Middle frontal gyrus (tissue), 1 donor: Measurements from ENCODE around the gene TMTC2.
"Not testable (repeated sequence)": the region's sequence is repeated elsewhere in the genome, so short reads cannot be mapped to it uniquely, and the experiment has no call there.

Experiments used
- DNase-seq: peaks from one replicate; pipeline ENCODE4 v3.0.0-alpha.2; 2015; ENCODE audit warnings: low spot score; ENCODE audit errors: extremely low spot score

Gene TMTC2

DNA sequence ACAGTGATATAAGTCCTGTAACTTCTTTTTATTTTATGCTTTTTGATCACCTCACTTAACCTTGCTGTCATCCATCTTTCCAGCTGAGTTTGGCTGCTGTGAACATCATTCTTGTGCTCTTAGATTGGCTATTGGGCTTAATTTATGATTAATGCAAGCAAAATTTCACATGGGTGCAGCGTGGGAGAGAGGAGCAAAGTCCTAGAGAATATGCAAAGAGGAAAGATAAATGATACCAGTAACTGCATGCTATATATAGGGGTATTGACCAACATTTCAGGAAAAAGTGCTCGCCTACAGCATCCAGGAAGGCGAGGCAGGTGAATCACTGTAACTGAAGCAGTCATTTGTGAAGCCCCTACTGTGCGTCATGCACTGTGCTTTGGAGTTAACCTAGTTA lies 153.1 kb downstream of the TMTC2 start:
- no peak for DNase-seq

DNA sequence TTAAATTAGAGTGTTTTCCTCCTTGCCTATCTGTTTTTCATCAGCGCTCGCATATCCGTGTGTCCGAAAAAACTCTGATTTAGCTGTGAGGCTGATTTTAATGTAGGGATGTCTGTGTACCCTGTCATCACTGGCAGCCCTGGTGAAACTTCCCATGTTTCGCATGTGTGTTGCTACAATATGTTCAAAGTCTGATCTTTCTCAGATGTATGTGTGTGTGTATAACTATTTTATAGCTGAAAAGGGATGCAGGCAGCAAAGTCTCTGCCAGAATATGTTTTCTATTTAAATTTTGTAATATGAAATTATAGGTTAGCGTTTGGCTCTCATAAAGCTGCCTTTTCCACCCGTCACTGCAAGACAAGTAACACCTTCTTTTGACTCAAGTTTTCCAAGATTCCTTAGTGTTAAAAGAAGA lies 154.8 kb downstream of the TMTC2 start:
- DNase-seq: no peak

DNA sequence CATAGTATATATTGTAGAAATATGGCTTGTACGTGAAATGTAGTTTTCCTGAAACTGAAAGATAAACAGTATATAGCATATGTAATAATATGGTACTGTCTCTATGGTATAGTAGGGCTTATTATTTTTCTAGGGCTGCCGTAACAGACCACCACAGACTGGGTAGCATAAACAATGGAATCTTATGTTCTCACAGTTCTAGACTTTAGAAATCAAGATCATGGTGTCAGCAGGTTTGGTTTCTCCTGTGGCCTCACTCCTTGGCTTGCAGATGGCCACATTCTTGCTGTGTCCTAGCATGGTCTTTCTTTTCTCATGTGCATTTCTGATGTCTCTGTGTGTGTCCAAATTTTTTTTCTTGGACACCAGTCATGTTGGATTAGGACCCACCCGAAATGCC lies 155.8 kb downstream of the TMTC2 start:
- DNase-seq: no peak

DNA sequence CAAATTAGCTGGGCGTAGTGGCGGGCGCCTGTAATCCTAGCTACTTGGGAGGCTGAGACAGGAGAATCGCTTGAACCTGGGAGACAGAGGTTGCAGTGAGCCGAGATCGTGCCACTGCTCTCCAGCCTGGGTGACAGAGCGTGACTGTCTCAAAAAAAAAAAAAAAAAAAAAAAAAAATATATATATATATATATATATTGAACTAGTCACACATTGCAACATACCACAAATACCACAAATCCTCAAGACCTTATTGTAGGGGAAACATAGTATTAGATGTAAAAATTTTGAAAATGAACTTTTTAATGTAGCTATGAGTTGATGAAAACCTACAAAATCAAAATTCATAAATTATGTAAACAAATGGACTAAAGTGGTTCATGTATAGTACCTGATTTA lies 158.4 kb downstream of the TMTC2 start:
- DNase-seq: not testable (repeated sequence)

DNA sequence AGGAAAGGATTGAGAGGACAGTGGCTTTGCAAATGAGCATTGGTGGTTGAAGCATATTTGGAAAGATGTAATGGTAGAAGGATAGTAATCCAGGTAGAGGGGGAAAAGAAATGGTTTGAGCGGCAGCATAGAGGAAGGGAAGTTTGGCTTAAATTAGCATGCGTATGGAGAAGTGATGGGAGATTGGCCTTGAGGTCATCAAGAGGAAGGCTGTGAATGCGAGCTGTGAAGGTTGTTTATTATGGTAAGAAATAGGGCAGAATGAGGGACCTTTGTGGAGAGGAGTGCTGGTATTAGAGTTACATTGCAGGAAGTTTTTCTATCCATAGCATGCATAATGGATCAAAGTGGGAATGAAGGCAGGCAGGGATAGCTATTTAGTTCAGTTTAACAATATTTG lies 162.1 kb downstream of the TMTC2 start:
- DNase-seq: no peak

DNA sequence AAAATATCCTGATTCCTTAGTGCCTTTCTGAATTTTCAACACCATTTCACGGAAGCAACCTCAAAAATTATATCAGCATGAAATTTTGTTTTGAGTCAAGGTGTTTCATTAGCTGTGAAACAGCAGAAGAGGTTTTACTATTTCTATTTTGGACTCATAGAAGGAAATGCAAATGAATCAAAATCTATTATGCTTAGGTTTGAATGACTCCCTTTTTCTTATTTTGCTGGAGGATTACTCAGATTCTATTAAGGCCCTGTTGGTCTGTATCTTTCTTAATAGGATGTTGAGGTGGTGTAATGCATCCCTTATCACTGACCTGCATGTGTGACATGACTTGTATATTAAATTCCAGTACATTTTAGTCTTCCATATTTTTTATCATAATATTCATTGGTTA lies 165.8 kb downstream of the TMTC2 start:
- DNase-seq: no peak

DNA sequence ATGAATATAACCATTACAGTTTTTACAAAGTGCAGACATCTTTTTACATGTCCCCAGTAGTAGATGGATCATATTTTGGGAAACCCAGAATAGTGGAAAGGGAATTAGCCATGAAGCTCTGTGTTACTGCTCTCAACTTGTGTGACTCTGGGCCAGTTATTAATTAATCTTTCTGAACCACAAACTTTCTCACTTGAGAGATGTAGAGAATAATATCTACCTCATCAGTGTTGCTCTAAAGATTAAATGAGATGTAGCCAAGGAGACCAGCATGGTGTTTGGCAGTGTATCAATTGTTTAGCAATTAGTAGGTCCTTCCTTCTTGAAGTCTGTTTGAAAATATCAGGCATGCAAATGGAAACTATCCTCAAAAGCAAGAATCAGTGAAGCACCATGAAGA lies 169.2 kb downstream of the TMTC2 start:
- no peak for DNase-seq

DNA sequence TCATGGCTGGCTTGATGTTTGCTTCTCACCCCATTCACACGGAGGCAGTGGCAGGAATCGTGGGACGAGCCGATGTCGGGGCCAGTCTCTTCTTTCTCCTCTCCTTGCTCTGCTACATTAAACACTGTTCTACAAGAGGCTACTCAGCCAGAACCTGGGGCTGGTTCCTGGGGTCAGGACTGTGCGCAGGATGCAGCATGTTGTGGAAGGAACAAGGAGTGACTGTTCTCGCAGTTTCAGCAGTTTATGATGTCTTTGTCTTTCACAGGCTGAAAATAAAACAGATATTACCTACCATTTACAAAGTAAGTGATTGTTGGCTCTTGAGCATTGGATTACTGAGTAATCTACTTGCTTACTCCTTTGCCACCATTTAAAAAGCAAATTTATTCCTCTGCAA lies 170.6 kb downstream of the TMTC2 start:
- DNase-seq: no peak

DNA sequence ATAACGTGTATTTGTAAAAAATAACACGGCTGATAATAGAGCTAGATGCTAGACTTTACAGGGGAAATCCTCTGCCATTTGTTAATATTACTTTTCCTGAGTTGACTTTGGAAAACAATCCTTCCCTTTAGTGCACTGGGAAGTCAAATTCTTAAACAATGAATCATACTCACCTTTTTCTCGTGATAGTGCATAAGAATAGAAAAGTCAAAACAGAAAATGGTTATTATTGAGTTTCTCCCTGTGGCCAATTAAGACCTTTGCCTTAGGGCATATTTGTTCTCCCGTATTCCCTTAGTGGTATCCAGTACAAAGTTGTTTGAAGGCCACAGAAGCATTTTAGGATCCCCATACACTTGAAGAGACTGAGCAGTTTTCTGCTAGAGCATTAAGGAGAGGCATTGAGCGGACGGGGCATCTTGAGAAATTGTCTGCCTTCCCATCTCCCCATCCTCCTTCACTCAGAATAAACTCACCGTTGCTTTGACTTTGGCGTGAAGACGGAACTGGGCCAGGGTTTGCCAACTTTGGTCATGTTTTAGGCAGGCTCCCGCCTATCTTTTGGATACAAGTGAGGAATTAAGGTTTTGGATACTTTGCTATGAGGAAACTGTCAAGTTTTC lies 171.3 kb downstream of the TMTC2 start:
- DNase-seq: no peak

DNA sequence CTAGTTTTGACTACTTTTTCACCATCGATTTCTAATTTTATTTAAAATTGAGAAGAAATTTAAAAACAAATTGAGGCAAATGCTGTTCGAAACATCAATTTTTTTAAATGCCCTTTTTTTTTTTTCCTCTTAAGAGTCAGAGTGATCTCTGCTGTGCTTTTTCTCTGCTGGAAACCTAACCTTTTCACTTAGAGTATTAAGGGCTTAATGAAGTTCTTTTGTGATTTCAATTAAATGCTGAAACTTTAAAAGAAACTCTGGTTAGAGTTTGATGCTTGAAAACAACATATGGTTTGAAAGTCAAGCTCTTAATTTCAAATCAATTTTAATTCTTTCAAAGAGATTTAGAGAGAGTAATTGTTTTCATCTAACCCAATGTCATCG lies 171.8 kb downstream of the TMTC2 start:
- no peak for DNase-seq

DNA sequence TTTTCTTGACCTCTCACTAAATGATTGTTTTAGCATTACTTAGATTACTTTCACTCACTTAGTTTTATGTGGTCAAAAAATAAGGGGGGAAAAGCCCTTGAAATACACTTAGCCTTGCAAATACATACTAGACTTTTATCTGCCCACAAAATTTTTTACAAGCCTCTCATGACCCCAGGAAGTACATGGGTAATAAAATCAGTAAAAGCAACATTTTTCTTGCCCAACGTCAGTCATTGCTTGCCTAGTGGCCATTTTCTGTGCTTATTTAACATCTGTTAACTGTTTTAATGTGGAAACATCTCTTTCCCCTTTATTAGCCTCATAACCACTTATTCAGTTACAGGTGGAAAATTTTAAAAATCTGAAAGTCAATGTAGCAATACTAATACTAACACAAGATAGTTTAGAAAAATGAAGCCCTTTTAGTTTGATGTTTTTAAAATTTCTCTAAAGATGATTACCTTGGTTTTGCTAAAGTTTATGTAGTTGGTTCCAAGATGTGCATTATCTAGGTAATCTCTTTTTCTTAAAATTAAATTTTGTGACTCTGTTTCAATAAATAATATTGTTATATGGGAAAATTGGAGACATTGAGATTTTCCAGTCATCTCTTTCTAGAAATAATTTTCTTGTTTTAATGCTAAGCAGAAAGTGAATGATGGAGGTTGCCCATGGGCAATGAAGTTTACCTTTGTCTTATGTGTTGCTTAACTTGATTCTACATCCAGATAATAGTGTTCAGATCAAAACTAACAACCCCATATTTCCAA lies 175.5 kb downstream of the TMTC2 start:
- DNase-seq: no peak

DNA sequence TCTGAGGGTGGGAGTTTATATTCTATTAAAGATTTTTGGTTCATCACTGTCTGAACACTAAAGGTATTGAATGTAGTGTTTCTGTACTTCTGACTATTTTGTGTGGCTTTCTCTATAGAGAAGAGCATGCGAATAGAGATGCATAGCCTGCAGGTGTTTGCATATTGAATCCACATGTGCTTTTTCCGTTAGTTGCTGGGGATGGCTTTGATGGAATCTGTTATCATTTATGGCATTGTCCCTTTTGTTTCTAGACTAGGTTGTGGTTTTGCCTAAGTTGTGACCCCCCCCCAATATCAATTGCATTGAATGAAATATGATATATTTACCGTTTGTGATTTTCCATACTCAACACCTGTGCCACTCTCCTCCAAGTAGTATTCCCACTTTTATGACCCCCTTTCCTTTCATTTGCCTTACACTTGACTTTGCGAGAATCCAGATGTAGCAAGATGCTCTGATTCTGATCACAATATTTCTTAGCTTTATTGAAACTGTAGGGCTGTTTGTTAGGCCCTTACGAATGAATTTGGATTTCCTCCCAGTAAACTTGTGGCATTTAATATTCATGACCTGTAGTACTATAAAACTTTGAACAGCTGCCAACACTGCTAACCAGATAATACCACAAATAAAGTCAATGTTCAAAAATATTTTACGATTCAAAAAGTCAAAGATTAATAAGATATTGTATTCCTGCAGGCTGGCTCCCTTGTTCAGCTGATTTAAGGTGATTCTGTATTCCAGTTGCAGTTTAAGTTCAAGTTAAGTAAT lies 176.4 kb downstream of the TMTC2 start:
- no peak for DNase-seq

DNA sequence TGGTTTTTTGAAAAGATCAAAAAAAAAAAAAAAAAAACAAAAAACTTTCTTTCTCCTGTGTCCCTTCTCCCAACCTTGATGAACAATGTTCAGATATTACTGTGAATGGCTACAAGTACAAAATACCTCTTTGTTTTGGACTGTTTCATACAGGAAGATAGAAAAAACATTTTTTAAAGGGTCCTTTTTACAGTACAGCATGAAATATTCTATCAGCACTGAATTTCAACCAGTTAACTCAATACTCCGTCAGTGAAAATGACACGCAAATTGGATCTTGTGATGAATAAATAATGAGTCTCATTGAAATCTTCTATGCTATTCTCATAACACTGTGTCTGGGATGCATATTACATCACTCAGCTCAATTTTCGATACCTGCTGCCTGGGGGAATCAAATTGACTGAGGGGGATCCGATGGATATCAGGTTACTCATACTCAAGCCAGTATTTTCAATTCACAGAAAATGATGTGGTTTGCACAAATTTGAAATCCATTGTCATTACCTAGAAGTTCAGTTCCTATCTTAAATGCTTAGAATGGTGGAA lies 179.6 kb downstream of the TMTC2 start:
- DNase-seq: no peak

DNA sequence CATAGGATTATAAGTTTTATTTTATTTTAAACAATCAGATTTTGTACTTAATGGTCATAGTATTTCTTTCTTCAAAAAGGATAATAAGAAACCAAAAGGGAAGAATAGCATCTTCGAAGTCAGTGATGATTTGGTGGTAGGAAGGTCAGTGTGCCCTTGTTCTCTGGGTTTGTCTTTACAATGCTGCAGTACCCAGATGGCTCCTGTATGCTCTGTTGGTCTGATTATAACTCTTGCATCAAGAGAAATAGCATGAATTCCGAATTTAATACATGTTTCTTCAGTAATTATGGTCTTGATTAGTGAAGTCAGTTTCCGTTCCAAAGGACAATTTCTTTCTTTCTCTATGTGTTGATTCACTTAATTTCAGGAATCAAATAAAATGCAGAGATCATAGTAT lies 180.2 kb downstream of the TMTC2 start:
- no peak for DNase-seq

DNA sequence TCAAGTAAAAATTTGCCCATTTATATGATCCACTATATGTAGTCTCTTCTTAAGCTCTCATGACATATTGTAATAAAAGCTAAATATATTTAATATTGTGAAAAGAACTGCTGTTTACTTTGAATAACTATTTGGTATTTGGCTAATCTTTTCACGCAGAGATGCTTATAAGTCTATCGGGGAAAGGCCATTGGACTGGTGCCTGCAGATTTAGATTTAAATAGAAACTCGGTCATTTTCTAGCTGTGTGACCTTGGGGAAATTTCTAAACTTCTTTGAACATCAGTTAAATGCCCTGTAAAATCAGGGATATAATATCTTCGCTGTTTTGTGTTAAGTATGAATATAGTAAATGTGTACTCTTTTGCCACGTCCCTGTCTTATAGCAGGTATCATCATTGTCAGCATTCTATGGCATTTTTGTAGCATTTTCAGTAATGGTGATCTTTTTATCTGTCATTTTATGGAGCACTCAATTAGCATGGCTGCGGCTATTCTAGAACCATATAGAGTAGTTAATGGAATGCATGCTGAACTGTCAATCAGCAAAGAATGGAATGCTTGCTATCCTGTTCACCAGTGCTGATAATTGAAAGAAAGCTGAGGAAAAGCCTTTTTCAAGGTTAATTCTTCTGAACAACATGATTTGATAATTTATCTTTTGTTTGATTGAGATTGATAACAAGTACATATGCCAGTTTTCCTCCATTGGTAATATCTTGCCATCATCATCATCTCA lies 181.2 kb downstream of the TMTC2 start:
- no peak for DNase-seq

DNA sequence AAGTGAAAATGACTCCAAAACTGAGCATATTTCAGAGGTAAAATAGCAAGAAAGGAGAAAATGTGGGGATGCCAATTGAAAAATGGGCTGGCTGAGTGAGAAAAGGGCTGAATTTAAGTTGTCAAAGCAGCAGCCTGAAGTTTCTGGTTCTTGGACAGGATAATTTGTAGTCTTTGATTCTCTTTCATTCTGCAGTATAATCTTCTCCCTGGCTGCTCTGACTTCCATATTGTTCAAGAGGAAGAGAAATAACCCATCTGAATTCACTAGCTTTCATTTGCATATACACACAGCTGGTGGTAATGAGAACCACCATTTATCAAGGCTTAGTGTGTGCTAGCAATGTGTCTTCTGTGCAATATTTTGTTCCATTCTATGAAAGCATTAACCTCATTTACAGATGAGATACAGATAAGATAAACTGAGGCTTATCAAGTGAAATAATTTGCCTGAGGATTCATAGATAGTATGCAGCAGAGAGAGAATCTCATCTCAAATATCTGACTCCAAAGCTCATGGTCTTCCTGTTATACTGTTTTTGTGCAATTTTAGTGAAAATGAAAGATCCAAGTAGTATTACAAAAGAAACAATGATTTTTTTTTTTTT lies 184.2 kb downstream of the TMTC2 start:
- DNase-seq: no peak

DNA sequence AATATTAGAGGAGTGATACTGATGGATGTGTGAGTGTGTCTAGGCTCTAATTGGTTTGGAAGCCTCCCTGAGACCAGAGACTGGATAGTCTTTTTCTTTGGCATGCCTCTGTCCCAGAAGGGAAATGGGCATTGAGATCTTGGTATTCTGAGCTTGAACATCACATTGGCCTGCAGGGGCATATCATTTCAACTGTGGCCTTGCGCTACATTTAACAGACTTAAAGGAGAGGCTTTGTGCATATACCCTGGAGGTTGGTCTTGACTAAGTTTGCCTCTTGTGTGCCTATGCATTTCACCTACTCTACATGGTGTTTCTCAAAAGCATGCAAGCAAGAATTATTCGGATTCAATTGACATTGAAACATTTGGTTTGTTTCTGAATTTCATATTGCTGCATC lies 185.4 kb downstream of the TMTC2 start:
- DNase-seq: no peak

DNA sequence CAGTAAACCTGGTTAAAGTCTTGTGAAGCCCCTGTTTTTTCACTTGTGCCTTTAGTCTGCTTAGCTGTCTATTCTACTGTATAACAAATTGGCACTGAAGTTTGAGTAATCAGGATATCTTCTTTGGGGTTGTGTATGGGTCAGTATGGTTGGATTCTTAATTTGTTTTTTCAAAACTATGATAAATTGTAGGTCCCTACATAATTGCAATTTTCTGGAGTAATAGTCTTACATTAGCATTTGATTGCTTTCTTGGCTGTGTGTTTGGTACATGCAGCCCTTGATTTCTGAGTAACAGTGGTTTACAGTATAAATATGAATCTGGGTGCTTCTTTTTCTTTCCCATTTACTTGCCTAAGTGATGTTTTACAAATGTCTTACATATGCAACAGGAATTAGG lies 186.6 kb downstream of the TMTC2 start:
- DNase-seq: no peak

DNA sequence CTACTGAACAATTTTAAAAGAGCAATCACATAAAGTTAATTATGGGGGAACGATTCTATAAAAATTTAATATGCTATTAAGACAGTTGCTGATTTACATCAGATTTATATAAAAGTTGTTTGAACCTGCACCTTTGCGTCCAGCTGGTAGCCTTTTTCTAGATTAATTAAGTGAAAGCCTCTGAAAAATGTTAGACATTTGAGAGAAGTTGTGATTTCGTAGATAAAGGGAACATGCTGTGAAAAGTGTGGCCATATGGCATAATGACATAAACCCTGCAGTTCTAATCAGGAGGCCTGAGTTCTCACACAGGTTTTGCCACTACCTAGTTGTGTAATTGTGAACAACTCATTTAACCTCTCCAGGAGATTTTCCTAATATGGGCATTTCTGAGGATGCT lies 187.2 kb downstream of the TMTC2 start:
- no peak for DNase-seq

DNA sequence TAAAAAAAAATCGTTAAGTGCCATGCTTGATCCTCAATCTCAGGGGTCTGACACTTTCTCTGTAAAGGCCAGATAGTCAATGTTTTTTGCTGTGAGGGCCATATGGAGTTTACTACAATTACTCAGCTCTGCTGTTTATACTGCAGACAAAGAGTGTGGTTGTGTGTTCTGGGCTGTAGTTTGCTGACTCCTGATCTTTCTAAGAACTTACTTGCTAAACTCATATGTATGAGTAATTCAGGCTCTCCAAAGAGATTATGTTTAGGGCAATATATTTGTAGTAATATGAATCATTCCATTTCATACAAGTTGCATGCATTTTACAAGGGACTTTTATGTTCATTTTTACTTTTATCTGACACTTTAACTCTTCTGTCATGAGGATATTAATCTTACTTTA lies 188.2 kb downstream of the TMTC2 start:
- DNase-seq: no peak

DNA sequence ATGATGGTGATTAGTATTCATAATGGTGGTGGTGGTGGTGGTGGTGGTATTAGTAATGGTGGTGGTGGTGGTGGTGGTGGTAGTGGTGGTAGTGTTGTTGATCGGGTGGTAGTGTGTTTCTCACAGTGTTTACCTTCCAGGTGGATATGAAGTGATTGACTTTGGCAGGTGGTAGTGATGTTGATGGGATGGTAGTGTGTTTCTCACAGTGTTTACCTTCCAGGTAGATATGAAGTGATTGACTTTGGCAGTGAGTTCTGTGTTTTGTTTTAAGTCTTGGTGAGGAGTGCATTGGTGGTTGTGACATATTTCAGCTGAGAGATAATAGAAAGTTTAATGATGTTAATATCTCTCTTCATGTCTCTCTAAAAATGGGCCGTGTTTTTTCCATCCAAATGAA lies 189.4 kb downstream of the TMTC2 start:
- DNase-seq: no peak
